Keratinocyte (primary cell): ENCODE results near the gene PCBD1. TPM values are rescaled to one million over a fixed set of nuclear protein-coding genes. Genes with fewer than 3 reads are reported as not detected.

ENCODE experiments used
- DNase-seq: peaks from one replicate; pipeline ENCODE4 v3.0.0-alpha.2; 2011; ENCODE audit warnings: low read depth, missing footprints, low spot score
- FAIRE-seq: peaks from 2 replicates; lab custom pipeline; 2011; peaks lifted over from hg19 to GRCh38; lab: Jason Lieb, UNC
- H2AFZ ChIP-seq: 2 replicates; pipeline ENCODE4 v1.6.0; 2012; ENCODE audit warnings: low read length, control low read depth, inconsistent platforms; ENCODE audit not compliant: control insufficient read depth
- H3K27ac ChIP-seq: 2 replicates; pipeline ENCODE4 v1.5.1; 2011; ENCODE audit warnings: low read length; ENCODE audit not compliant: control insufficient read depth, insufficient read depth
- H3K27me3 ChIP-seq: 3 replicates; pipeline ENCODE4 v1.6.0; 2011; ENCODE audit warnings: low read length; ENCODE audit not compliant: control insufficient read depth, insufficient read depth; ENCODE audit errors: extremely low read depth
- H3K36me3 ChIP-seq, 2 experiments: 2 replicates in 1 of 2; 3 replicates in 1 of 2; pipeline ENCODE4 v1.5.1; 2011; ENCODE audit warnings: low read length in 2 of 2, mild to moderate bottlenecking in 1 of 2; ENCODE audit not compliant: control insufficient read depth in 2 of 2, insufficient read depth in 2 of 2; ENCODE audit errors: extremely low read depth in 1 of 2
- H3K4me1 ChIP-seq: 3 replicates; pipeline ENCODE4 v1.5.1; 2011; ENCODE audit warnings: low read length; ENCODE audit not compliant: control insufficient read depth, insufficient read depth; ENCODE audit errors: extremely low read depth
- H3K4me2 ChIP-seq: 3 replicates; pipeline ENCODE4 v1.6.0; 2011; ENCODE audit warnings: low read depth, low read length; ENCODE audit not compliant: control insufficient read depth, insufficient read depth; ENCODE audit errors: extremely low read depth
- H3K4me3 ChIP-seq, 3 experiments: fragments of 200-600 bp in 1 of 3; sonication (generic) in 1 of 3; 2 replicates in 2 of 3; 3 replicates in 1 of 3; pipeline ENCODE4 v1.5.1; 2011 to 2016; ENCODE audit warnings: low read length in 3 of 3, mild to moderate bottlenecking in 3 of 3, control low read depth in 2 of 3, inconsistent platforms in 1 of 3, low read depth in 1 of 3, mixed read lengths in 1 of 3, mixed run types in 1 of 3, moderate library complexity in 1 of 3; ENCODE audit not compliant: control insufficient read depth in 2 of 3, insufficient read depth in 2 of 3; ENCODE audit errors: extremely low read depth in 1 of 3
- H3K79me2 ChIP-seq: 2 replicates; pipeline ENCODE4 v1.6.0; 2012; ENCODE audit warnings: low read length; ENCODE audit not compliant: control insufficient read depth, insufficient read depth
- H3K9ac ChIP-seq: 3 replicates; pipeline ENCODE4 v1.6.0; 2011; ENCODE audit warnings: low read length; ENCODE audit not compliant: control insufficient read depth, insufficient read depth; ENCODE audit errors: extremely low read depth
- H3K9me1 ChIP-seq: 3 replicates; pipeline ENCODE4 v1.6.0; 2011; ENCODE audit warnings: low read length; ENCODE audit not compliant: control insufficient read depth, insufficient read depth; ENCODE audit errors: extremely low read depth
- H3K9me3 ChIP-seq: 2 replicates; pipeline ENCODE4 v1.5.1; 2012; ENCODE audit warnings: low read depth, low read length; ENCODE audit not compliant: control insufficient read depth
- H4K20me1 ChIP-seq: 3 replicates; pipeline ENCODE4 v1.6.0; 2011; ENCODE audit warnings: low read length; ENCODE audit not compliant: control insufficient read depth, insufficient read depth; ENCODE audit errors: extremely low read depth
- CTCF ChIP-seq, 3 experiments: IDR thresholded peaks in 1 of 3; conservative IDR thresholded peaks in 1 of 3; optimal IDR thresholded peaks in 1 of 3; 2 replicates in 2 of 3; 3 replicates in 1 of 3; pipeline versions ENCODE3 to v1.5.1; 2011; ENCODE audit warnings: low read length in 3 of 3, mild to moderate bottlenecking in 3 of 3, moderate library complexity in 2 of 3, control low read depth in 1 of 3, inconsistent platforms in 1 of 3; ENCODE audit not compliant: insufficient read depth in 2 of 3; ENCODE audit errors: extremely low read depth in 1 of 3
- EZH2 ChIP-seq: IDR thresholded peaks from one replicate; pipeline ENCODE4 v1.6.1; 2012; ENCODE audit warnings: inconsistent platforms, mild to moderate bottlenecking, low read length, moderate library complexity
- dilution Hi-C: fragments of 300-500 bp; cut with MboI; formaldehyde crosslinking; loops from one replicate; pipeline ENCODE4 v1.7.0; 2020; ENCODE audit warnings: low sequenced_read_pairs; ENCODE audit not compliant: extremely low pct_ligation_motif_present
- polyA plus RNA-seq, 5 experiments: library from polyadenylated mRNA; depleted of rRNA in 3 of 5; stranded (reverse) in 3 of 5; stranded (forward) in 1 of 5; unstranded in 1 of 5; fragments of >200 nt; gene quantifications; 1 replicate in 1 of 5; 2 replicates in 3 of 5; 3 replicates in 1 of 5; pipeline versions ENCODE4 v1.2.1 to v1.2.3, GENCODE V29; 2011 to 2012; ENCODE audit warnings: missing spikeins in 2 of 5, low read depth in 1 of 5, low replicate concordance in 1 of 5

The PCBD1 gene
- polyA plus RNA-seq, 1 donor (not counting 4 experiments of a cell fraction or from before 2014, with no cell fraction given), result 41.5 TPM

GRCh38 chr10:70902661-70903261 lies 14.4 kb upstream of the PCBD1 start:
- Histone ChIP-seq H3K9me3 (no peaks in the 10 kb centered on the region), H3K9me1 (no peaks in the 10 kb centered on the region), H3K36me3 (no peaks in the 10 kb centered on the region), H3K4me2 (no peak overlapping the region), H3K79me2 (no peaks in the 10 kb centered on the region), H3K9ac (no peak overlapping the region), H3K4me3 (no peak overlapping the region), H3K4me1 (peaks cover 4% of the 10 kb centered on the region), H3K27me3 (peaks cover 4% of the 10 kb centered on the region), H3K27ac (no peak overlapping the region), H2AFZ (no peak overlapping the region), H4K20me1 (no peaks in the 10 kb centered on the region)
- TF ChIP-seq CTCF (optimal IDR thresholded peaks at IDR 0.05 in 1 of 3, IDR thresholded peaks at IDR 0.05 in 1 of 3, conservative IDR thresholded peaks at IDR 0.05 in 1 of 3; ENCODE audit: extremely low read depth in 1 of 3, insufficient read depth in 2 of 3, low read length in 3 of 3) (no peak), EZH2 (no peak)
- dilution Hi-C loops, result no loop called here
- no peak for FAIRE-seq
- no peak for DNase-seq

DNA sequence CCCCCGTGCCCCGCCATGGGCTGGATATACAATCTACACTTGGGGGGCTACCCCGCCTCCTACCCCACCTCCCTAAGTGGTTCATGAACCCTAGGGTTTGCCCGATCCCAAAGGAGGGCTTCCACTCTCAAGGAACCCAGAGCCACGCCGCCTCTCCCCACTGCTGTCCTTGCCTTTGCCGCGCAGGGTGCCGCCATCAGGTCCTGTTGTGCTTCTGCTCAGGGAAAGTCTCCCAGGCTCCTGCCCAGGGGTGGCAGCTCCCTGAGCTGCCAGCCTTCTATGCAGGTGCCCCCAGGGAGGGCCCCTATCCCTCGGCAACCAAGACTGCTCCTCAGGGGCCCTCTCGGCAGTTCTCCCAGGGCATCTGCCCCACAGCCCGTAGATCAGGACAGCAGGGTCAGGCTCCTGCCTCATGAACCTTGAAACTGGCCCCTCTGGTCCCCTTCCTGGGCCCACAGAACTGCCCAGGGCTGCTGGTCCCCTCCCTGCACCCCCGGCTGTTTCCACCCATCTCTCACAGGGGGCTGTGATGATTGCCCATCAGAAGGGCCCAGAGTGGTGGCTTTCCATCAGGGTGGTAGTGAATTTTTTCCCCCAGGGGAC lies 13.0 kb upstream of the PCBD1 start:
- no peak overlapping the region for H2AFZ ChIP-seq
- H3K4me3 ChIP-seq, result no peak overlapping the region
- no peak overlapping the region for H3K4me2 ChIP-seq
- peaks cover 4% of the 10 kb centered on the region for H3K4me1 ChIP-seq
- H3K27ac ChIP-seq, result no peak overlapping the region
- no peaks in the 10 kb centered on the region for H3K79me2 ChIP-seq
- H3K27me3 ChIP-seq, result peaks cover 4% of the 10 kb centered on the region
- no peaks in the 10 kb centered on the region for H3K9me1 ChIP-seq
- H3K9ac ChIP-seq, result no peak overlapping the region
- FAIRE-seq, result no peak
- H3K9me3 ChIP-seq, result no peaks in the 10 kb centered on the region
- H4K20me1 ChIP-seq, result no peaks in the 10 kb centered on the region
- dilution Hi-C loops, result no loop called here
- no peak for DNase-seq
- H3K36me3 ChIP-seq, result no peaks in the 10 kb centered on the region
- TF ChIP-seq EZH2 (no peak), CTCF (optimal IDR thresholded peaks at IDR 0.05 in 1 of 3, IDR thresholded peaks at IDR 0.05 in 1 of 3, conservative IDR thresholded peaks at IDR 0.05 in 1 of 3; ENCODE audit: extremely low read depth in 1 of 3, insufficient read depth in 2 of 3, low read length in 3 of 3) (no peak)
